ENCODE measurements around the gene FZD4.
"Not testable (repeated sequence)": the region's sequence is repeated elsewhere in the genome, so short reads cannot be mapped to it uniquely, and the experiment has no call there.

Gene FZD4

GRCh38 chr11:86955361-86956120 is at the start of gene FZD4:
Gene FZD4, minus strand, starts transcription at chr11:86955395. Its CDS starts 310 bp downstream, at chr11:86955085.
- peak; percentile 91 for DNase-seq

- not testable (repeated sequence) for DNase-seq
These were observed 49.1 kb upstream of the FZD4 start for GRCh38 chr11:87004281-87004680.

GRCh38 chr11:87002918-87003317 is 47.7 kb upstream of the FZD4 start:
- DNase-seq, result no peak

GRCh38 chr11:86999859-87000753 is 44.9 kb upstream of the FZD4 start:
- DNase-seq, result peak; percentile 20

GRCh38 chr11:86999388-86999787 is 44.2 kb upstream of the FZD4 start:
- no peak for DNase-seq

GRCh38 chr11:86996953-86997570 is 41.9 kb upstream of the FZD4 start:
- DNase-seq, result no peak

GRCh38 chr11:86993031-86993430 is 37.8 kb upstream of the FZD4 start:
- no peak for DNase-seq

- DNase-seq, result not testable (repeated sequence)
These were observed 37.1 kb upstream of the FZD4 start for GRCh38 chr11:86992340-86992739.

GRCh38 chr11:86991341-86991740 is 36.1 kb upstream of the FZD4 start:
- DNase-seq, result no peak

- DNase-seq, result peak; percentile 76
These were observed 35.3 kb upstream of the FZD4 start for GRCh38 chr11:86990515-86990914.

GRCh38 chr11:86990031-86990430 is 34.8 kb upstream of the FZD4 start:
- DNase-seq, result no peak

GRCh38 chr11:86988351-86988881 is 33.2 kb upstream of the FZD4 start:
- no peak for DNase-seq

GRCh38 chr11:86987679-86988078 is 32.5 kb upstream of the FZD4 start:
- DNase-seq, result no peak

GRCh38 chr11:86984701-86985100 is 29.5 kb upstream of the FZD4 start:
- DNase-seq, result no peak

GRCh38 chr11:86983021-86983488 is 27.9 kb upstream of the FZD4 start:
- DNase-seq, result peak; percentile 22

- DNase-seq, result no peak
These were observed 26.8 kb upstream of the FZD4 start for GRCh38 chr11:86981777-86982540.

- DNase-seq, result no peak
These were observed 25.0 kb upstream of the FZD4 start for GRCh38 chr11:86980086-86980796.

- DNase-seq, result peak; percentile 17
These were observed 23.8 kb upstream of the FZD4 start for GRCh38 chr11:86978756-86979608.

GRCh38 chr11:86978247-86978646 is 23.1 kb upstream of the FZD4 start:
- DNase-seq, result no peak

GRCh38 chr11:86977441-86978050 is 22.4 kb upstream of the FZD4 start:
- no peak for DNase-seq
